ENCODE data around the gene HOXA4. TPM values are rescaled to one million over a fixed set of nuclear protein-coding genes. Genes with fewer than 3 reads are reported as not detected.

HOXA4 gene
- total and polyA plus RNA-seq, 2 experiments from 2014 or later: not detected

- Histone ChIP-seq H3K36me3 (ENCODE audit: insufficient read depth) (no peaks in the 10 kb centered on the region), H2AFZ (no peak overlapping the region; the same call in 1 of the 2 replicates), H3K4me3 (peak overlapping the region; percentile 41), H3F3A (replicated peaks; ENCODE audit: low read depth) (peaks cover 46% of the 10 kb centered on the region), H3K9me2 (ENCODE audit: insufficient read depth) (no peaks in the 10 kb centered on the region), H3K27ac (ENCODE audit: low read depth) (no peak overlapping the region), H3K27me3 (ENCODE audit: insufficient read depth) (peaks cover 100% of the 10 kb centered on the region), H4K20me1 (replicated peaks; ENCODE audit: insufficient read depth) (peaks cover 76% of the 10 kb centered on the region), H3K79me2 (replicated peaks; ENCODE audit: insufficient read depth) (no peaks in the 10 kb centered on the region), H3K4me1 (ENCODE audit: insufficient read depth) (peaks cover 30% of the 10 kb centered on the region), H3K4me2 (peak overlapping the region; percentile 71)
- Mint-ChIP-seq H3K36me3 (ENCODE audit: low read depth) (no peaks in the 10 kb centered on the region; the same call in 2 of the 3 replicates), H3K4me3 (no peak overlapping the region), H3K27ac (no peak overlapping the region), H3K27me3 (ENCODE audit: insufficient read depth, low read depth, poor library complexity) (peaks cover 100% of the 10 kb centered on the region), H3K9me3 (peaks cover 7% of the 10 kb centered on the region; the same call in 2 of the 3 replicates), H3K4me1 (peaks cover 28% of the 10 kb centered on the region)
- ATAC-seq (peak; percentile 57), DNase-seq (ENCODE audit: low spot score) (peak; percentile 80)
- TF ChIP-seq EZH2 (IDR thresholded peaks at IDR 0.05; ENCODE audit: low read depth, unreplicated experiment): peak; percentile 62
- TF ChIP-seq EZH2phosphoT487 (IDR thresholded peaks at IDR 0.05; ENCODE audit: unreplicated experiment): peak; percentile 93
- no peak for TF ChIP-seq ZNF462 (CRISPR knock-in tag; IDR thresholded peaks at IDR 0.05)
Observed at GRCh38 chr7:27106181-27106900, 24.2 kb downstream of the HOXA4 start.

All from GM23338 (cell line).